HepG2 (cell line): Measurements from ENCODE around the gene SMIM11. TPM values are rescaled to one million over a fixed set of nuclear protein-coding genes. Genes with fewer than 3 reads are reported as not detected.

Experiments
- CREB1 ChIP-seq, 2 experiments: fragments of 450-650 bp in 1 of 2; IDR thresholded peaks; 2 replicates each; pipeline ENCODE4 v1.6.1; 2016 to 2017; ENCODE audit warnings: control low read depth in 1 of 2, mild to moderate bottlenecking in 1 of 2, missing compliant biosample characterization in 1 of 2, missing genetic modification characterization in 1 of 2
- DR1 ChIP-seq: sonication (generic); formaldehyde crosslinking; IDR thresholded peaks from 2 replicates; pipeline ENCODE4 v1.8.0; 2021; ENCODE audit warnings: mild to moderate bottlenecking, missing genetic modification reagents, inconsistent platforms
- HOXA7 ChIP-seq: sonication (generic); formaldehyde crosslinking; IDR thresholded peaks from 2 replicates; pipeline ENCODE4 v1.8.1; 2022; ENCODE audit warnings: mild to moderate bottlenecking, missing genetic modification reagents, moderate library complexity
- ISX ChIP-seq: sonication (generic); formaldehyde crosslinking; conservative IDR thresholded peaks from 2 replicates; pipeline ENCODE4 v1.5.0; 2020; ENCODE audit warnings: missing genetic modification reagents
- MATR3 ChIP-seq: sonication (generic); formaldehyde crosslinking; IDR thresholded peaks from 2 replicates; pipeline ENCODE4 v1.4.0; 2020; ENCODE audit warnings: missing genetic modification reagents
- MTF1 ChIP-seq: sonication (generic); formaldehyde crosslinking; IDR thresholded peaks from 2 replicates; pipeline ENCODE4 v1.5.0; 2020; ENCODE audit warnings: missing genetic modification reagents
- NCOA2 ChIP-seq: sonication (generic); formaldehyde crosslinking; IDR thresholded peaks from 2 replicates; pipeline ENCODE4 v1.8.0; 2022; ENCODE audit warnings: inconsistent platforms
- NR3C1 ChIP-seq: sonication (generic); formaldehyde crosslinking; IDR thresholded peaks from 2 replicates; pipeline ENCODE4 v1.4.0; 2020; ENCODE audit warnings: missing genetic modification reagents
- PHF21A ChIP-seq: sonication (generic); formaldehyde crosslinking; IDR thresholded peaks from 2 replicates; pipeline ENCODE4 v1.5.0; 2020; ENCODE audit warnings: mild to moderate bottlenecking, missing genetic modification reagents
- POLR2AphosphoS5 ChIP-seq: IDR thresholded peaks from 2 replicates; pipeline ENCODE4 v1.6.1; 2012; ENCODE audit warnings: low read depth, low read length
- RFX3 ChIP-seq: IDR thresholded peaks from 2 replicates; pipeline ENCODE4 v1.6.1; 2016; ENCODE audit warnings: missing biosample characterization, missing genetic modification reagents
- SATB2 ChIP-seq: sonication (generic); formaldehyde crosslinking; IDR thresholded peaks from 2 replicates; pipeline ENCODE4 v1.5.0; 2020; ENCODE audit warnings: missing genetic modification reagents
- SIX4 ChIP-seq: sonication (generic); formaldehyde crosslinking; IDR thresholded peaks from 2 replicates; pipeline ENCODE4 v1.4.0; 2020; ENCODE audit warnings: missing genetic modification reagents
- TP53 ChIP-seq: sonication (generic); formaldehyde crosslinking; conservative IDR thresholded peaks from 2 replicates; pipeline ENCODE4 v1.4.0; 2020; ENCODE audit warnings: missing genetic modification reagents
- ZC3H13 ChIP-seq: sonication (generic); formaldehyde crosslinking; IDR thresholded peaks from 2 replicates; pipeline ENCODE4 v1.8.1; 2023; ENCODE audit warnings: mild to moderate bottlenecking, missing genetic modification reagents, moderate library complexity
- ZKSCAN1 ChIP-seq: fragments of 150-350 bp; IDR thresholded peaks from 2 replicates; pipeline ENCODE4 v1.6.1; 2014; ENCODE audit warnings: low read length
- ZNF281 ChIP-seq: sonication (generic); formaldehyde crosslinking; IDR thresholded peaks from 2 replicates; pipeline ENCODE4 v1.4.0; 2020; ENCODE audit warnings: missing genetic modification reagents, borderline replicate concordance
- ZNF282 ChIP-seq: fragments of 450-650 bp; IDR thresholded peaks from 2 replicates; pipeline ENCODE4 v1.6.1; 2018; ENCODE audit not compliant: partially characterized antibody
- ZNF576 ChIP-seq: sonication (generic); formaldehyde crosslinking; IDR thresholded peaks from 2 replicates; pipeline ENCODE4 v1.4.0; 2020; ENCODE audit warnings: mild to moderate bottlenecking, missing genetic modification reagents
- ZNF629 ChIP-seq: sonication (generic); formaldehyde crosslinking; conservative IDR thresholded peaks from 2 replicates; pipeline ENCODE4 v1.5.0; 2020; ENCODE audit warnings: missing genetic modification reagents
- ZNF652 ChIP-seq: IDR thresholded peaks from 2 replicates; pipeline ENCODE4 v1.6.1; 2016; ENCODE audit warnings: low read depth, borderline replicate concordance
- ZNF776 ChIP-seq: sonication (generic); formaldehyde crosslinking; IDR thresholded peaks from 2 replicates; pipeline ENCODE4 v1.4.0; 2020; ENCODE audit warnings: mild to moderate bottlenecking, missing genetic modification reagents
- polyA plus RNA-seq, 8 experiments: library from polyadenylated mRNA; depleted of rRNA in 3 of 8; stranded (reverse) in 7 of 8; unstranded in 1 of 8; fragments of >200 nt; fragmentation: Illumina TruSeq in 4 of 8; extraction: Trizol in 4 of 8; gene quantifications; 2 replicates each; pipeline versions ENCODE4 v1.2.1 to v1.2.3, GENCODE V29; 2011 to 2016; ENCODE audit warnings: low read depth in 4 of 8, missing spikeins in 1 of 8, mixed read lengths in 1 of 8; ENCODE audit not compliant: insufficient read depth in 1 of 8
- total RNA-seq, 5 experiments: library from RNA; depleted of rRNA; stranded (reverse); fragments of >200 nt; fragmentation: Illumina TruSeq; extraction: Trizol; gene quantifications; 2 replicates each; pipeline ENCODE4 v1.2.3, GENCODE V29; 2016; ENCODE audit warnings: low read depth in 1 of 5
- TF ChIP-seq, protein P1 (sequence below): sonication (generic); formaldehyde crosslinking; IDR thresholded peaks from 2 replicates; pipeline ENCODE4 v1.4.0; 2020; ENCODE audit warnings: mild to moderate bottlenecking, missing genetic modification reagents

SMIM11 gene
- total and polyA plus RNA-seq, 2 of the 13 experiments (the other 11 are each of a cell fraction or from before 2014, with no cell fraction given) = 6.4 to 18.9 TPM

GRCh38 chr21:34372321-34372720 lies 3.0 kb upstream of the SMIM11 start (continued):
- TF ChIP-seq, protein P1, sequence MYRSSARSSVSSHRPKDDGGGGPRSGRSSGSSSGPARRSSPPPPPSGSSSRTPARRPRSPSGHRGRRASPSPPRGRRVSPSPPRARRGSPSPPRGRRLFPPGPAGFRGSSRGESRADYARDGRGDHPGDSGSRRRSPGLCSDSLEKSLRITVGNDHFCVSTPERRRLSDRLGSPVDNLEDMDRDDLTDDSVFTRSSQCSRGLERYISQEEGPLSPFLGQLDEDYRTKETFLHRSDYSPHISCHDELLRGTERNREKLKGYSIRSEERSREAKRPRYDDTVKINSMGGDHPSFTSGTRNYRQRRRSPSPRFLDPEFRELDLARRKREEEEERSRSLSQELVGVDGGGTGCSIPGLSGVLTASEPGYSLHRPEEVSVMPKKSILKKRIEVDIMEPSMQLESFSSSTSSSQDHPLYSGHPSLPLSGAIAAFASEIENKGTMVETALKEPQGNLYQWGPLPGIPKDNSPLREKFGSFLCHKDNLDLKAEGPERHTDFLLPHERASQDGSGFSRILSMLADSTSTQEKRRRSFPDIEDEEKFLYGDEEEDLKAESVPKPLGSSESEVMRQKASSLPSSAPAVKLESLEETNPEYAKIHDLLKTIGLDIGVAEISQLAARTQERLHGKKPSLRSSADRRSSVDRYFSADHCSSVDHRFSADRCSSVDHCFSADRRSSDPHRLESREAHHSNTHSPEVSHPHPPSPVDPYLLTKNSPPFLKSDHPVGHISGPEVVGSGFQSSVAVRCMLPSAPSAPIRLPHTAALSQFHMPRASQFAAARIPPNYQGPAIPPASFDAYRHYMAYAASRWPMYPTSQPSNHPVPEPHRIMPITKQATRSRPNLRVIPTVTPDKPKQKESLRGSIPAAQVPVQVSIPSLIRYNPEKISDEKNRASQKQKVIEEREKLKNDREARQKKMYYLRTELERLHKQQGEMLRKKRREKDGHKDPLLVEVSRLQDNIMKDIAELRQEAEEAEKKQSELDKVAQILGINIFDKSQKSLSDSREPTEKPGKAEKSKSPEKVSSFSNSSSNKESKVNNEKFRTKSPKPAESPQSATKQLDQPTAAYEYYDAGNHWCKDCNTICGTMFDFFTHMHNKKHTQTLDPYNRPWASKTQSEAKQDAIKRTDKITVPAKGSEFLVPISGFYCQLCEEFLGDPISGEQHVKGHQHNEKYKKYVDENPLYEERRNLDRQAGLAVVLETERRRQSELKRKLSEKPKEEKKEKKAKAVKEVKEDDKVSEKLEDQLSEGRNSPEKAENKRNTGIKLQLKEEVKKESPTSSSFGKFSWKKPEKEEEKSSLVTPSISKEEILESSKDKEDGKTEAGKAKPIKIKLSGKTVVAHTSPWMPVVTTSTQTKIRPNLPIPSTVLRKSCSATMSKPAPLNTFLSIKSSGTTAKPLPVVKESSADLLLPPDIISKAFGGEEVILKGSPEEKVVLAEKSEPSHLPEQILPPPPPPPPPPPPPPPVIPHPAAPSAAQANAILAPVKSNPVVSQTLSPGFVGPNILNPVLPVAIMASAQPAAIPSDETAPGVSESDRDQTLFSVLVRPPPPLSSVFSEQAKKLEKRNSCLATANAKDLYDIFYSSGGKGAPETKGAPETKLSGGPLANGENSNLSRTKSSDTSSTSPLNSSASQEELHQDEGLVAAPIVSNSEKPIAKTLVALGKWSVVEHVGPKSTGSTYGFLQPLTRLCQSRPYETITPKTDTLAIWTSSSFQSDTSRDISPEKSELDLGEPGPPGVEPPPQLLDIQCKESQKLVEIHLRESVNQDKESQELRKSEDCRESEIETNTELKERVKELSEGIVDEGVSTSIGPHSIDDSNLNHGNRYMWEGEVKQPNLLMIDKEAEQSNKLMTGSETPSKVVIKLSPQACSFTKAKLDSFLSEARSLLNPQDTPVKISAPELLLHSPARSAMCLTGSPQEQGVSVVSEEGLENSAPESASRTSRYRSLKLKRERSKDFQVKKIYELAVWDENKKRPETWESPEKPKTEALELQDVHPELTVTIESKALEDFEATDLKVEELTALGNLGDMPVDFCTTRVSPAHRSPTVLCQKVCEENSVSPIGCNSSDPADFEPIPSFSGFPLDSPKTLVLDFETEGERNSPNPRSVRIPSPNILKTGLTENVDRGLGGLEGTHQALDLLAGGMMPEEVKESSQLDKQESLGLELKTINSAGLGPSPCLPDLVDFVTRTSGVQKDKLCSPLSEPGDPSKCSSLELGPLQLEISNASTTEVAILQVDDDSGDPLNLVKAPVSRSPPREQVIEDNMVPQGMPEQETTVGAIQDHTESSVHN = no peak
- TF ChIP-seq HOXA7 (CRISPR knock-in tag) = no peak
- no peak for TF ChIP-seq NR3C1 (CRISPR knock-in tag)
- TF ChIP-seq ZNF652 (CRISPR knock-in tag) = no peak
- TF ChIP-seq RFX3 (CRISPR knock-in tag) = no peak
- no peak for TF ChIP-seq MTF1 (CRISPR knock-in tag)
- no peak for TF ChIP-seq MATR3 (CRISPR knock-in tag)
- TF ChIP-seq ZKSCAN1 = no peak
- TF ChIP-seq ISX (CRISPR knock-in tag) = no peak
- no peak for TF ChIP-seq TP53 (CRISPR knock-in tag)
- no peak for TF ChIP-seq ZC3H13
- 0 out of 2 replicates have a peak, but pooled peaks have one; percentile 23 for TF ChIP-seq SIX4 (CRISPR knock-in tag)
- TF ChIP-seq NCOA2 (CRISPR knock-in tag) = peak; percentile 86
- no peak for TF ChIP-seq CREB1 (IDR thresholded peaks at IDR 0.05)
- no peak for TF ChIP-seq CREB1 (CRISPR knock-in tag; IDR thresholded peaks at IDR 0.05)
- TF ChIP-seq ZNF776 (CRISPR knock-in tag) = no peak
- no peak; the same call in 1 of the 2 replicates for TF ChIP-seq ZNF281 (CRISPR knock-in tag)
- TF ChIP-seq ZNF282 = no peak
- no peak for TF ChIP-seq DR1 (CRISPR knock-in tag)
- no peak for TF ChIP-seq POLR2AphosphoS5
- no peak for TF ChIP-seq ZNF576 (CRISPR knock-in tag)
- no peak for TF ChIP-seq PHF21A (CRISPR knock-in tag)
- no peak for TF ChIP-seq ZNF629 (CRISPR knock-in tag)
- no peak for TF ChIP-seq SATB2
